HG03378 (cell line): ENCODE measurements around the gene VIM.

ENCODE experiments used
- ATAC-seq: cut with Tn5 transposase; IDR thresholded peaks from one replicate; pipeline ENCODE4 v1.9.1; 2021; ENCODE audit warnings: mild to moderate bottlenecking, moderate library complexity; ENCODE audit not compliant: unreplicated experiment

VIM gene

GRCh38 chr10:17228091-17229015 is at the start of gene VIM:
Gene VIM (plus strand): TSS chr10:17228241. CDS start chr10:17229423, 1,182 bp downstream.
- ATAC-seq = peak; percentile 40

GRCh38 chr10:17179002-17179401 is 49.0 kb upstream of the VIM start:
- ATAC-seq = no peak

GRCh38 chr10:17181110-17181509 is 46.9 kb upstream of the VIM start:
- ATAC-seq = no peak

GRCh38 chr10:17181751-17182150 is 46.3 kb upstream of the VIM start:
- ATAC-seq = no peak

- no peak for ATAC-seq
These were observed 44.9 kb upstream of the VIM start for GRCh38 chr10:17183110-17183509.

- ATAC-seq = no peak
These were observed 42.2 kb upstream of the VIM start for GRCh38 chr10:17185873-17186272.

GRCh38 chr10:17188644-17189172 is 39.3 kb upstream of the VIM start:
- no peak for ATAC-seq

- no peak for ATAC-seq
These were observed 37.4 kb upstream of the VIM start for GRCh38 chr10:17190602-17191001.

GRCh38 chr10:17195083-17195482 is 33.0 kb upstream of the VIM start:
- ATAC-seq = no peak

- no peak for ATAC-seq
These were observed 32.0 kb upstream of the VIM start for GRCh38 chr10:17196045-17196444.

- no peak for ATAC-seq
These were observed 31.5 kb upstream of the VIM start for GRCh38 chr10:17196573-17196972.

- no peak for ATAC-seq
These were observed 28.7 kb upstream of the VIM start for GRCh38 chr10:17199351-17199804.

- ATAC-seq = no peak
These were observed 27.8 kb upstream of the VIM start for GRCh38 chr10:17200001-17200911.

GRCh38 chr10:17200912-17201793 is 26.9 kb upstream of the VIM start, which contains the start of gene TRDMT1:
Gene TRDMT1 (minus strand): TSS chr10:17201672. CDS start chr10:17201634, 38 bp downstream.
- peak; percentile 86 for ATAC-seq

- no peak for ATAC-seq
These were observed 26.3 kb upstream of the VIM start for GRCh38 chr10:17201794-17202116.

GRCh38 chr10:17202506-17202905 is 25.5 kb upstream of the VIM start:
- no peak for ATAC-seq

GRCh38 chr10:17202999-17203398 is 25.0 kb upstream of the VIM start:
- ATAC-seq = no peak

GRCh38 chr10:17203416-17203815 is 24.6 kb upstream of the VIM start:
- no peak for ATAC-seq

GRCh38 chr10:17206210-17206709 is 21.8 kb upstream of the VIM start:
- ATAC-seq = peak; percentile 72

- ATAC-seq = no peak
These were observed 19.6 kb upstream of the VIM start for GRCh38 chr10:17208476-17208875.
